Mammary epithelial cell (primary cell): Measurements from ENCODE around the gene MXRA8.

Experiments
- CTCF ChIP-seq, 2 donors: IDR thresholded peaks in 1 of 2; conservative IDR thresholded peaks in 1 of 2; 2 replicates each; pipeline ENCODE4 v1.5.1; 2011 to 2012; ENCODE audit warnings: inconsistent platforms in 2 of 2, low read length in 2 of 2, mild to moderate bottlenecking in 2 of 2, control low read depth in 1 of 2, low read depth in 1 of 2; ENCODE audit not compliant: insufficient read depth in 1 of 2; ENCODE audit errors: extremely low read depth in 1 of 2
- EZH2 ChIP-seq: IDR thresholded peaks from 2 replicates; pipeline ENCODE4 v1.6.1; 2012; ENCODE audit warnings: low read length, inconsistent platforms, borderline replicate concordance

GRCh38 chr1:1374589-1374928, 16.2 kb upstream of the MXRA8 start:
- no peak for TF ChIP-seq CTCF (conservative IDR thresholded peaks at IDR 0.05 in 1 of 2, IDR thresholded peaks at IDR 0.05 in 1 of 2; ENCODE audit: extremely low read depth in 1 of 2, insufficient read depth in 1 of 2, low read depth in 1 of 2, low read length in 2 of 2)
- TF ChIP-seq EZH2: no peak
